ENCODE measurements around the gene IRAK1.

The IRAK1 gene

GRCh38 chrX:153969904-153970356, 49.8 kb downstream of the IRAK1 start:
- no peak for DNase-seq

GRCh38 chrX:153969125-153969903, 50.4 kb downstream of the IRAK1 start:
- no peak for DNase-seq

- no peak for DNase-seq
Measured at GRCh38 chrX:153968754-153969124, 51.0 kb downstream of the IRAK1 start.

- no peak for DNase-seq
Measured at GRCh38 chrX:153968255-153968654, 51.4 kb downstream of the IRAK1 start.

GRCh38 chrX:153967536-153968224, 52.0 kb downstream of the IRAK1 start:
- peak; percentile 57 for DNase-seq

- DNase-seq: no peak
Measured at GRCh38 chrX:153966841-153967535, 52.7 kb downstream of the IRAK1 start.

GRCh38 chrX:153966283-153966688, 53.4 kb downstream of the IRAK1 start:
- no peak for DNase-seq

GRCh38 chrX:153965406-153965805, 54.3 kb downstream of the IRAK1 start:
- no peak for DNase-seq

GRCh38 chrX:153964105-153964504, 55.6 kb downstream of the IRAK1 start:
- no peak for DNase-seq

GRCh38 chrX:153963546-153963945, 56.2 kb downstream of the IRAK1 start:
- no peak for DNase-seq

- no peak for DNase-seq
Measured at GRCh38 chrX:153961292-153961691, 58.4 kb downstream of the IRAK1 start.

GRCh38 chrX:153960786-153961185, 58.9 kb downstream of the IRAK1 start:
- DNase-seq: no peak

Data from inflammatory macrophage treated with lipopolysaccharide for 4 hours (primary cell).